Measurements from ENCODE around the gene UNC13D.
"Not testable (repeated sequence)": the region's sequence is repeated elsewhere in the genome, so short reads cannot be mapped to it uniquely, and the experiment has no call there.

The UNC13D gene

DNA sequence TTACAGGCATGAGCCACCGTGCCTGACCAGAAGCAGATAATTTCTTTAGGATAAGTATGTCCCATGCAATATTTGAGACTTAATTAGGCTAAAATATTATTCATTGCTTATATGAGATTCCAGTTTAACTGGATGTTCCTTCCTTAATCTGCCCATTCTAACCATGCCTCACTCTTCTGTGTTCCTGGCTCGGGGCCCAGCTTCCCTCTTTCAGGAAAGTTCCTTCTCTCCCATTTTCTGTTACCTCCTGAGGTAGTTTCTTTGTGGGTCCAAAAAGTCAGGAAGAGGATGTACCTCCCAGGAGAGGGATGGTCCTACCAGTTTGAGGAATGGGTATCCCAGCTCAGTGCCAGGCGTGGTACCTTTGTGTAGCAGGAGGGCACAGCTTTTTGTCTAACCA, 36.3 kb downstream of the UNC13D start:
- no peak for DNase-seq (ENCODE audit: low read depth in 2 of 3, low spot score in 2 of 3)

DNA sequence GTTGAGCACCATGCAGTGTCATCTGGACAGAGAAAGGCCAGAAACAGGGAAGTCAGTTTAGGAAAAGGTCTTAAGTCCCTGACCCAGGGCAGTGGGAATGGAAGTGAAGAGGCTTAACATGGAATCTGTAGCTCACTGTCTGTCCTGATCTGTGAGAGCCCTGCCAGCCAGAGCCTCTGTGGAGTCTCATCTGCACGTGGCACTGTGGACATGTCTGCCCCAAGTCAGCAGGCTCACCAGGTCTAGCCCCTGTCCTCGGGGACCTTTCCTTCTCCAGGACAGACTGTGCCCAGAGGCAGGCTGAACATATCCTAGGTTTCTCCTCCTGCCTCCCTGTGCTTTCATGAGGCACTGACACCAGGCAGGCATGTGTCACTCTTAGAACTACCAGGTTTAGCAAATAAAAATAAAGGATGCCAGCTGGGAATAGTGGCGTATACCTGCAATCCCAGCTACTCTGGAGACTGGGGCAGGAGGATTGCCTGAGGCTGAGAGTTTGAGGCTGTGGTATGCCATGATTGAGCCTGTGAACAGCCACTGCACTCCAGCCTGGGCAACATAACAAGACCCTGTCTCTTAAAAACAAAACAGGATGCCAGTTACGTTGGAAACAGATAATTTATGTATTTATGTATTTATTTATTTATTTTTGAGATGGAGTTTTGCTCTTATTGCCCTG, 37.2 kb downstream of the UNC13D start:
- no peak for DNase-seq (ENCODE audit: low read depth in 2 of 3, low spot score in 2 of 3)

- DNase-seq (ENCODE audit: low read depth in 2 of 3, low spot score in 2 of 3), result no peak
Observed at GRCh38 chr17:75803883-75804282, 40.3 kb downstream of the UNC13D start.

- DNase-seq (ENCODE audit: low read depth in 2 of 3, low spot score in 2 of 3), result no peak
Observed at GRCh38 chr17:75799402-75799801, 44.8 kb downstream of the UNC13D start.

GRCh38 chr17:75795820-75796607, 48.2 kb downstream of the UNC13D start:
- no peak for DNase-seq (ENCODE audit: low read depth in 2 of 3, low spot score in 2 of 3)

GRCh38 chr17:75793460-75793859, 50.7 kb downstream of the UNC13D start:
- DNase-seq (ENCODE audit: low read depth in 2 of 3, low spot score in 2 of 3), result no peak

GRCh38 chr17:75791254-75791653, 53.0 kb downstream of the UNC13D start:
- DNase-seq (ENCODE audit: low read depth in 2 of 3, low spot score in 2 of 3), result no peak

GRCh38 chr17:75785016-75785890, 59.0 kb downstream of the UNC13D start:
- DNase-seq (ENCODE audit: low read depth in 2 of 3, low spot score in 2 of 3), result peak in 2 of 3 experiments; percentile 76 to 84

- peak; percentile 88 to 89 (median 89) for DNase-seq (ENCODE audit: low read depth in 2 of 3, low spot score in 2 of 3)
Observed at GRCh38 chr17:75784473-75785015, 59.7 kb downstream of the UNC13D start, which contains the start of gene UNK. TSS of gene UNK (plus strand) at chr17:75784806. CDS start at chr17:75784881, 75 bp downstream.

GRCh38 chr17:75783803-75784472, 60.3 kb downstream of the UNC13D start:
- no peak for DNase-seq (ENCODE audit: low read depth in 2 of 3, low spot score in 2 of 3)

DNA sequence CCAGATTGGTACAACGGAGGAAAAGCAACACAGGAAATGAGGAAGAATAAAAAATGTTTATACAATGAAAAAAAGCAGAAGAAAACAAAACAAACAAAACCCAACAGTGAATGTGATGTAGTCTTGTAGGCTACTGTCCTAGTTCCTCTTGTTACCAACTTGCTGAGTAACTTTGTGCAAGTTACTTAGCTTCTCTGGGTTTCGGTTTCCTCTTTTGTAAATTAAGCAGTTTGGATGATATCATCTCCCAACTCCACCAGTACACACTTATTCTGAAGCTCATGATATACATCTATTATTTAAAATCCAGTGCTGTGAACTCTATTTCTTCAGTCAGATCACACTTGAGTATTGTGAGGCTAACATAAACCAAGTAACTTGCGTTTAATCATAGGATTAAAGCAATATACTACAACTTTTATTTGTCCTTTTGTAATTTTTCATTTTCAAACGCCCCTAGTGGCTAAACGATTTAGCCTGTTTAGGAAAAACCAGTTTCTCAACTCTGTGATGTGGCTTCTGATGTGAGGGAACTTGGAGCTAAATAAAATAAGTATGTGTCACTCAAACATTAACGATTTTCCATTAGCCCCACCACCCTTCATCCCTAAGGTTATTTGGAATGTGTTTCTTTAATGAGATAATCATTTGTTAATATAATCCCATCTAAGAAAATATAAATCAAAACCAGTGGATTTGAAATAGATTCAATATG, 61.0 kb downstream of the UNC13D start:
- no peak for DNase-seq (ENCODE audit: low read depth in 2 of 3, low spot score in 2 of 3)

DNA sequence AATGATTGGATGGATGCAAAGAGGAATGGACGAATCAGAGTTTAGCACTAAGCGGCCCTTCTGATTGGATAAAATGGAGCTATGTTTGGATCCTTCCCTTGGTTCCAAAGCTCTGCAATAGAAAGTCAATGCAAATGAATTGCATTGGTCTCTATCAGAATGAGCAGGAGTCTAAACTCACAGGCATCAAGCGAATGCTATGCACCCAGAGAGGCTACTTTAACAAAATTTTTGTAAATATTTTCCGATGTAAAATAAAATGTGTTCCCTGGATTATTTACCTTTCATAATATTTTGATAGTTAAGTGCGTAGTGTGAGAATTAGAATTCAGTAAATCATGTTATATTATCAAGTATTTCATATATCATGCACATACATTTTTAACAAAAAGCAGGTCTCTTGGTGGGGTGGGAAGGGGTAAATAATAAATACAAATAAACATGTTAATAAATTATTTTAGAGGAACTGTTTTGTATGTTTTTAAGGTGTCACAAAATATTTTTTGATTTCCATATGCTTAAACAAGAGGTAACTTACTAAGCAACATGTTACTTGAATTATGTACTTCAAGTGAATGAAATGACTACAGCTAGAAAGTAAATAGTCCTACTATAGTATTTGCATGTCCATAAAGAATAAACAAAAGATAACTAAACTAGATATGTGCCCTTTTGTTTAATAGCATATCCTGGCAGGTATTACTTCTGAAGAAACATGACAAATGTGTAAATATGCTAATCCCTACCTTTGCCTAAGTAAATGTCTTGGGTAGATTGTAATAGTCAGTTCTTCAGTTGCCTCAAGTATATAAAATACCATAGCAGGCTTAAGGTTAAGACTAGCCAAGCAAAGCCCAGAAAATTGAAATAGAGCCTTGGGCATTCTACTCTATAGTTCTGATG, 64.0 kb downstream of the UNC13D start:
- no peak for DNase-seq (ENCODE audit: low read depth in 2 of 3, low spot score in 2 of 3)

DNA sequence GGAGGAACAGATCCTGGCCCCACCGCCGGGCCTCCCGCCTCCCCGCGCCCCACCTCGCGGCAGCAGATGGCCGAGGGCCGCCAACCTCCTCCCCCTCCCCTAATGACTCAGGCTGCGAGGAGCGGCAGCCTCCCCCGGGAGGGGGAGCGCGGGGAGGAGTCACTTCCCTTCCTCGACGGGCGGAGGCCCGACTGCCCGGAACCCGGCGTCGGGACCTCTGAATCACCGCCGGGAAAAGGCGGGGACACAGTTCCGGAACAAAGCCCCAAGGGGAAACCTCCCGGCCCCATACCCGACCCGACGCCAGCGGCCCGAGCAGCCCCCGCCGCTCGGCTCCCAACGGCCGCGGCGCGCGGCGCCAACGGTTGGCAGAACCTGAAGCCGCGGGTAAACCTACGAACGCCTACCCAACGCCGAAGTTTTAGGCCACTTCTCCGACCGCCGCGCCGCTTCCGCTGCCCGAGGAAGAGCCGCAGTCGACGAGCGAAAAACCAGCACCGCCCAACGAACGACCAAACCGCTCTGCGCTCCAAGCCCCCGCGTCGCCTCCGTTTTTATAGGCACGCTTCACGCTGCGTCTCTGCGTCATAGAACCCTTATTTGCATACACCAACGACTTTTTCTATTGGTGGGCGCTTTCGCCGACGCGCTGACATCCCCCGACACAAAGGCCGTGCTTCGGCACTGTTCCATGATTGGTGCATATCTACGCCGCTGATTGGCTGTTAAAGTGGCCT, 64.8 kb downstream of the UNC13D start:
- DNase-seq (ENCODE audit: low read depth in 2 of 3, low spot score in 2 of 3), result peak; percentile 81 to 86 (median 84)

DNA sequence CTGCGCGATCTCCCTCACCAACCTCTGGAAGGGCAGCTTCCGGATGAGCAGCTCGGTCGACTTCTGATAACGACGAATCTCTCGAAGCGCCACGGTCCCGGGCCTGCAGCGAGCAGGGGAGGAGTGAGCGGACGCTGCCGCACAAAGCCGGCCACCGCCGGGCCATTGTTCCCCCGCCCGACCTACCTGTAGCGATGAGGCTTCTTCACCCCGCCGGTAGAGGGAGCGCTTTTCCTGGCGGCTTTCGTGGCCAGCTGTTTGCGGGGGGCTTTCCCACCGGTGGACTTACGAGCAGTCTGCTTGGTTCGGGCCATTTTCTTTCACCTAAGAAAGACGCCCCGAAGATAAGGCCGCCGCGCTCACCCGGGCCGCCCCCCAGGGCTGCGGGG, 65.3 kb downstream of the UNC13D start:
- peak in 2 of 3 experiments; percentile 59 to 62 for DNase-seq (ENCODE audit: low read depth in 2 of 3, low spot score in 2 of 3)

DNA sequence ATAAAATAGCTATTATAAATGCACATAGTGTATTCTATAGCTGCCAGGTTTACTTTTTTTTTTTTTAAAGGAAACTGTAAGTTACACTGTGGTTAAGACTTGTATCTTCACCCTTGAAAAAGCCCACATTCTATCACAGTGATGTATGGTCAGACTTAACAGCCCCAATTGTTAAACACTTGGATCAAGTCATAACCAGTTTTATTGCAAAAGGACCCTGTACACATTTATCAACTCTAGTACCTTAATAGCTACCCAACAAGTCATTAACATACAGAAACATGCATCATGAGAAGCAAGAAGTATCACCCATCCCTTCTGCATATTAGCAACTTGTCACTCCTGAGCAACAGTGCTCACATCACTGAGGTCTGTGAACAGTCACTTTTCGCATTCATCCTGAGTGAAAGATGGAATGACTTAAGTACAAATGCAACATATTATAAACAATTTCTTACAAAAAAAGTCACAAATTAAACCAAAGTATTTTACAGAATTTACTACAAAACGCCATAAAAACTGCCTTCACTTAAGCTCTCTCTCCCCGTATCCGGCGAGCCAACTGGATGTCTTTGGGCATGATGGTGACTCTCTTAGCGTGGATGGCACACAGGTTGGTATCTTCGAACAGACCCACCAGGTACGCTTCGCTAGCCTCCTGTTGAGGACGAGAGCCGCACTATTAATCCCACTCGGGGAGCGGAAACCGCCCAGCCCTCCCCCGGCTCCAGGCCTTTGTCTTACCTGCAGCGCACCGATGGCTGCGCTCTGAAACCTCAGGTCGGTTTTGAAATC, 65.9 kb downstream of the UNC13D start:
- not testable (repeated sequence) for DNase-seq (ENCODE audit: low read depth in 2 of 3, low spot score in 2 of 3)

GRCh38 chr17:75777296-75777922, 66.8 kb downstream of the UNC13D start:
- DNase-seq (ENCODE audit: low read depth in 2 of 3, low spot score in 2 of 3), result no peak
